ENCODE results near the gene ANKFY1. TPM values are rescaled to one million over a fixed set of nuclear protein-coding genes. Genes with fewer than 3 reads are reported as not detected.

Gene ANKFY1
- total and polyA plus RNA-seq, 2 experiments from 2014 or later = 20.1 to 24.2 TPM

DNA sequence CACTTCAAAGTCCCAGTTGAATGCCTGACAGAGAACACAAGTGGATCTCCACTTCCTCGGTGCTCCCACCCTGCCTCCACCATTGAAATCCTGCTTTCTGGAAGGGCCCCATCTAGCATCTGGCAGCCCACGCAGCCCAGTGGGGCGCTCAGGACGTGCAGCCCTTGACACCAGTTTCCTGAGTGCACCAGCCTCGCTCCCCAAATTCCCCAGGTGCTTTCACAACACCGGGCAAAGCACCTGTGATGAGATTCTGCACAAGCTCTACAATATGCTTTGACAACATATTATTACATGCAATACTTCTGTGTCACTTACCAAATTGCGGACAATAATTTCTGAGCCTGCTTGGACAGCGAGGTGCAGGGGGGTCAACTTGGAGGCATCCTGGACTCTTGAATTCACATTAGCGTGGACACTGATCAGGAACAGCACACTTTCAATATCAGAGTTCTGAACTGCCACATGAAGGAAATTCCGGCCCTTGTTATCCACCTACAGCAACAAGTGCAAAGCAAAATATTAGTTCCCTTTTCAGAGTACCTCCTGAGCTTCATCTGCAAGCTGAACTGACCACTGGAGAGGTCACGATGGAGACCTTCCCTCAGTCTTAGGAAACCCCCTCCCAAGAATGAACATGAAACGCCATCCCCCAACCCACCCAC lies 86.8 kb downstream of the ANKFY1 start:
- Histone ChIP-seq H3K27ac (no peak overlapping the region), H3K36me3 (ENCODE audit: low read depth) (peaks cover 18% of the 10 kb centered on the region; the same call in 1 of the 2 replicates), H3K9ac (no peak overlapping the region), H4K20me1 (ENCODE audit: insufficient read depth) (no peaks in the 10 kb centered on the region), H3K79me2 (ENCODE audit: insufficient read depth) (no peaks in the 10 kb centered on the region), H3F3A (ENCODE audit: insufficient read depth) (no peaks in the 10 kb centered on the region), H3K4me3 (no peak overlapping the region), H3K9me3 (ENCODE audit: low read depth) (no peaks in the 10 kb centered on the region), H3K9me2 (ENCODE audit: insufficient read depth) (no peaks in the 10 kb centered on the region), H3K4me2 (ENCODE audit: unreplicated experiment) (no peak overlapping the region), H2AFZ (no peak overlapping the region), H3K27me3 (replicated peaks; ENCODE audit: insufficient read depth) (no peaks in the 10 kb centered on the region), H3K4me1 (ENCODE audit: insufficient read depth) (no peaks in the 10 kb centered on the region)
- in situ Hi-C loops (cut with MboI) = no loop called here
- no peak for DNase-seq
- 93 to 94% methylated on average over 12 of the region's 12 CpGs for WGBS, 2 experiments (ENCODE audit: low coverage in 1 of 2, low lambda C conversion rate in 2 of 2, missing lambda C conversion rate in 2 of 2)
- no peak for TF ChIP-seq EZH2phosphoT487 (IDR thresholded peaks at IDR 0.05; ENCODE audit: insufficient read depth, low read depth)
- TF ChIP-seq EZH2 (IDR thresholded peaks at IDR 0.05; ENCODE audit: insufficient read depth, poor library complexity, severe bottlenecking) = no peak

DNA sequence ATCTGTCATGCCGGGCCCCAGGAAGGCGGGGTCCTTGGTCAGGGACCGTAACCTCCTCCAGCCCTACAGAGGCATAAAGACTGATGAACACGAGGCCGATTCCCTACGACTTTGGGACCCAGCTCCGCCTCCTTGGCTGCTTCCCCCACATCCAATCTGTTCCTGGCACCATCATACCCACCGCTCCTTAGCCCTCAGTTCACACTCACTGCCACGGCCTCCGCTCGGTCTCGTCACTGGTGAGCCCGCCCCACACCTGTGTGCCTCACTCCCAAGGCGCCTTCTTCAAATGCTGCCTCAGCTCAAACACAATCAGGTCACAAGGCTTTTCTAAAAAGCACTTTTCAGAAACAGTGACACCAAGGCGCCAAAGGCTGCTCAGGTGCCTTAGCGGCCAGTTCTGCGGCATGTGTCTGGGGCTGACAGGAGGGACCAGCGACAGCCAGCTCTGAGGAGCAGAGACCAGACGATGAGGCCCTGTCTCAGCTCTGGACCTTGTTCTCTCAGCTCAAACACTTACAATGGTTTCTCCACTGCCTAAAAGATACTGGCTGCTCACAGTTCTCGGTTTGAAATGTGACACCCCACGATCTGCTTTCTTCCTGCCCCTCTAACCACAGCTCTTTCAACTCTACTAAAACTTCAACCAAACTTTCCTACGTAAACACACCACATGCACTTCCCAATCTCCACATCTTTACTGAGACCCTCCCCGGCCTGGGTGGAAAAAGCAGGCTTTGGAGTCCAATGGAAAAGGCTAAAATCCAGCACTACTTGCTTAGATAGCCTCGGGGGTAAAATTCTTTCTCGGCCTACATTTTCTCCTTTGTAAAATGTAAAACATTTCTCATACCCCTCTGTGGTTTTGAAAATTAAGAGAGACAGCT lies 87.6 kb downstream of the ANKFY1 start:
- in situ Hi-C loops (cut with MboI) = no loop called here
- no peaks in the 10 kb centered on the region for H3K4me1 ChIP-seq (ENCODE audit: insufficient read depth)
- no peak overlapping the region for H3K27ac ChIP-seq
- H3K9ac ChIP-seq = no peak overlapping the region
- no peaks in the 10 kb centered on the region for H3K9me2 ChIP-seq (ENCODE audit: insufficient read depth)
- no peak overlapping the region for H2AFZ ChIP-seq
- H3K79me2 ChIP-seq (ENCODE audit: insufficient read depth) = no peaks in the 10 kb centered on the region
- H3K4me3 ChIP-seq = no peak overlapping the region
- no peak for DNase-seq
- H3K36me3 ChIP-seq (ENCODE audit: low read depth) = peaks cover 19% of the 10 kb centered on the region; the same call in 1 of the 2 replicates
- no peaks in the 10 kb centered on the region for H4K20me1 ChIP-seq (ENCODE audit: insufficient read depth)
- TF ChIP-seq EZH2 (IDR thresholded peaks at IDR 0.05; ENCODE audit: insufficient read depth, poor library complexity, severe bottlenecking) (no peak), EZH2phosphoT487 (IDR thresholded peaks at IDR 0.05; ENCODE audit: insufficient read depth, low read depth) (no peak)
- no peak overlapping the region for H3K4me2 ChIP-seq (ENCODE audit: unreplicated experiment)
- no peaks in the 10 kb centered on the region for H3K27me3 ChIP-seq (replicated peaks; ENCODE audit: insufficient read depth)
- no peaks in the 10 kb centered on the region for H3K9me3 ChIP-seq (ENCODE audit: low read depth)
- 89 to 90% methylated on average over 25 of the region's 25 CpGs for WGBS, 2 experiments (ENCODE audit: low coverage in 1 of 2, low lambda C conversion rate in 2 of 2, missing lambda C conversion rate in 2 of 2)
- H3F3A ChIP-seq (ENCODE audit: insufficient read depth) = no peaks in the 10 kb centered on the region

DNA sequence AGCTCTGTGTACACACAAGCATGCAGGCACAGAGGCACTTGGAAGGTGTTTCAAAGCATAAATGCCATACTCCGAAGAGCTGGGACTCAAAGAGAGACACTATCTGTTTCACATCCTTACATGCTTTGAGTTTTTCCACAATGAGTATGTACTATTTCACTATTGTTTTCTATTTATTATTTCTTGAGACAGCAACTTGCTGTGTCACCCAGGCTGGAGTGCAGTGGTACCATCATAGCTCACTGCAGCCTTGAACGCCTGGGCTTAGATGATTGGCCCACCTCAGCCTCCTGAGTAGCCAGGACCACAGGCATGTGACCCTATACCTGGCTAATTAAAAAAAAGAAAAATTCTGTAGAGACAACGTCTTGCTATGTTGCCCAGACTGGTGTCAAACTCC lies 89.2 kb downstream of the ANKFY1 start:
- Histone ChIP-seq H4K20me1 (ENCODE audit: insufficient read depth) (no peaks in the 10 kb centered on the region), H3K4me3 (no peak overlapping the region), H3K9me3 (ENCODE audit: low read depth) (no peaks in the 10 kb centered on the region), H3K27ac (no peak overlapping the region), H3K9me2 (ENCODE audit: insufficient read depth) (no peaks in the 10 kb centered on the region), H3K79me2 (ENCODE audit: insufficient read depth) (no peaks in the 10 kb centered on the region), H3K9ac (no peak overlapping the region), H3K36me3 (ENCODE audit: low read depth) (peaks cover 19% of the 10 kb centered on the region; the same call in 1 of the 2 replicates), H3K4me2 (ENCODE audit: unreplicated experiment) (no peak overlapping the region), H3F3A (ENCODE audit: insufficient read depth) (no peaks in the 10 kb centered on the region), H2AFZ (no peak overlapping the region), H3K4me1 (ENCODE audit: insufficient read depth) (no peaks in the 10 kb centered on the region), H3K27me3 (replicated peaks; ENCODE audit: insufficient read depth) (no peaks in the 10 kb centered on the region)
- in situ Hi-C loops (cut with MboI) = no loop called here
- 82 to 86% methylated on average over 3 of the region's 3 CpGs for WGBS, 2 experiments (ENCODE audit: low coverage in 1 of 2, low lambda C conversion rate in 2 of 2, missing lambda C conversion rate in 2 of 2)
- no peak for DNase-seq
- no peak for TF ChIP-seq EZH2phosphoT487 (IDR thresholded peaks at IDR 0.05; ENCODE audit: insufficient read depth, low read depth)
- no peak for TF ChIP-seq EZH2 (IDR thresholded peaks at IDR 0.05; ENCODE audit: insufficient read depth, poor library complexity, severe bottlenecking)

DNA sequence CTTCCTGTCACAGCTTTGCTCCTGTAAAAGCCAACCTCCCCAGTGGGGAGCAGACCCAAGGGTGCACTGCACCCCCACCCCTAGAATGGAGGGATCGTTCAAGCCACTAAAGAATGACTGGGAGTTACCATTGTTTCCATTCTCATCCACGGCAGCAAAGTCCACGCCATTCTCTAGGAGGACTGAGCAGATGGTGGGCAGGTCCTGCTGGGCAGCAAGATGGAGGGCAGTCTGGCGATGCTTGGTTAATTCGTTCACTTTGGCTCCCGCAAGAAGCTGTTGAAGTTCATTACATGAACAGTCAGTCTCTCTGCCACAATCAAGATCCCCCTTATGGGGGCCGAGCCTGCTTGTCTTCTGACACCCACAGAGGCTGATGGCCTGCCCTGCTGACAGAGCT lies 90.0 kb downstream of the ANKFY1 start:
- no peak overlapping the region for H3K27ac ChIP-seq
- no peaks in the 10 kb centered on the region for H3K79me2 ChIP-seq (ENCODE audit: insufficient read depth)
- no peak overlapping the region for H3K9ac ChIP-seq
- no peak overlapping the region for H3K4me3 ChIP-seq
- in situ Hi-C loops (cut with MboI) = no loop called here
- 99% methylated on average over 7 of the region's 7 CpGs for WGBS, 2 experiments (ENCODE audit: low coverage in 1 of 2, low lambda C conversion rate in 2 of 2, missing lambda C conversion rate in 2 of 2)
- H3K4me1 ChIP-seq (ENCODE audit: insufficient read depth) = no peaks in the 10 kb centered on the region
- H3K27me3 ChIP-seq (replicated peaks; ENCODE audit: insufficient read depth) = no peaks in the 10 kb centered on the region
- TF ChIP-seq EZH2 (IDR thresholded peaks at IDR 0.05; ENCODE audit: insufficient read depth, poor library complexity, severe bottlenecking) (no peak), EZH2phosphoT487 (IDR thresholded peaks at IDR 0.05; ENCODE audit: insufficient read depth, low read depth) (no peak)
- H3F3A ChIP-seq (ENCODE audit: insufficient read depth) = no peaks in the 10 kb centered on the region
- no peak overlapping the region for H3K4me2 ChIP-seq (ENCODE audit: unreplicated experiment)
- no peaks in the 10 kb centered on the region for H4K20me1 ChIP-seq (ENCODE audit: insufficient read depth)
- H3K9me2 ChIP-seq (ENCODE audit: insufficient read depth) = no peaks in the 10 kb centered on the region
- DNase-seq = no peak
- H2AFZ ChIP-seq = no peak overlapping the region
- H3K9me3 ChIP-seq (ENCODE audit: low read depth) = no peaks in the 10 kb centered on the region
- H3K36me3 ChIP-seq (ENCODE audit: low read depth) = peaks cover 18% of the 10 kb centered on the region; the same call in 1 of the 2 replicates
